ENCODE results near the gene PYM1.

- TF ChIP-seq CTCF (IDR thresholded peaks at IDR 0.05): peak; percentile 76
- TF ChIP-seq ZFX (IDR thresholded peaks at IDR 0.05; ENCODE audit: borderline replicate concordance): no peak
These were observed 28.3 kb upstream of the PYM1 start for GRCh38 chr12:55955800-55956508.

Data from 22Rv1 (cell line).